ENCODE measurements around the gene EEPD1. TPM values are rescaled to one million over a fixed set of nuclear protein-coding genes. Genes with fewer than 3 reads are reported as not detected.

The EEPD1 gene
- total RNA-seq, 1 experiment from 2014 or later = 5.0 TPM

DNA sequence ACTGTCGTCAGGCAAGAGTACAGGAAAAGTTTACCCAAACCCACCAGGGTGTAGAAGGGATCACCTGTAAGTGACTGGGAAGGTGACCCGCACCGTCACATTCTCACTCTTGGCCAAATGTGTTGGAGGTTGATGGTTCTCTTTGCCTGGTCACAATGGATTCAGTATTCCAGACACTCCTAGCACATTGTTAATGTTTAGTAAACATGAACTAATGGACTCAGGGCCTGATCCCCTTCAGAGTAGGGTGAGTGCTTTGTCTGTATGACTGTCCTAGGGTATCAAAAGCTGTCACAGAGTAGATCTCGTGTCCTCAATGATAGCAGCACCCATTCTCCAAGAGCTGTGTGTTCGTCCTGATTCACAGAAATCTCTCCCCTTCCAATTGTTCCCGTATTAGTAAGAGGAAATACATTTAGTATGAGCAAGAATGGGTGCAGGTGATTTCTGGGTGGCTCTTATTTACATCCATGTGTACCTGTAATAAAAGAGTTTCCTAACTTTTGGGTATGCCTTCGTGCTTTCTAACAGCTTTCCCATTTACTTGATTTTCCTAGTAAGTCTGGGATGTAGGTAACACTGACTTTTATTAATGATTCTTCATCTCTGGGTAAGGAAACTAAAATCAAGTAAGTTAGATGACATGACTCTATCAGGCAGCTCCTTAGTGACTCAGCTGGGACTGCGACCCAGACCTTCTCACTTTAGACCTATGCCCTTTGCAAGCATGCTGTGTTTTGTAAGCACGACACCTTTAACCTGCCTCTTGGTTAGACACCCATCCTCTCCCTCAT is 4.7 kb downstream of the EEPD1 start:
- peaks cover 7 to 14% (median 12%) of the 10 kb centered on the region in 3 experiments; a peak in 4 of 7 replicates for H3K36me3 Mint-ChIP-seq (ENCODE audit: insufficient read depth in 1 of 3, low read depth in 3 of 3)
- Histone ChIP-seq H2BK12ac (ENCODE audit: insufficient read length, low read depth, low read length) (no peak overlapping the region), H3K18ac (ENCODE audit: insufficient read length, low read depth, low read length) (no peak overlapping the region), H3K27ac (ENCODE audit: insufficient read length, low read depth, low read length) (no peak overlapping the region), H3K27me3 (ENCODE audit: insufficient read depth, low read length) (no peaks in the 10 kb centered on the region), H3K79me2 (ENCODE audit: insufficient read depth, low read length) (peaks cover 4% of the 10 kb centered on the region; the same call in 1 of the 2 replicates), H2BK20ac (ENCODE audit: low read depth, low read length, poor library complexity, severe bottlenecking) (no peak overlapping the region), H2AK5ac (ENCODE audit: insufficient read length, low read length) (no peak overlapping the region), H3K9ac (ENCODE audit: extremely low read depth, insufficient read length, low read length) (no peak overlapping the region), H2BK120ac (ENCODE audit: low read depth, low read length, poor library complexity, severe bottlenecking) (no peak overlapping the region), H3T11ph (ENCODE audit: low read length) (no peak overlapping the region), H2BK15ac (ENCODE audit: low read depth, low read length) (no peak overlapping the region), H4K91ac (ENCODE audit: insufficient read length, low read depth, low read length) (no peak overlapping the region), H2BK5ac (ENCODE audit: insufficient read length, low read length) (no peak overlapping the region), H3K23me2 (ENCODE audit: insufficient read length, low read depth, low read length, poor library complexity, severe bottlenecking) (peaks cover 8% of the 10 kb centered on the region), H3K4ac (ENCODE audit: low read depth, low read length) (no peak overlapping the region), H4K20me1 (ENCODE audit: control insufficient read depth, insufficient read depth, insufficient read length) (no peaks in the 10 kb centered on the region), H3K14ac (ENCODE audit: insufficient read depth, low read length) (no peak overlapping the region), H3K4me2 (ENCODE audit: insufficient read depth, insufficient read length, low read length) (no peak overlapping the region), H4K5ac (ENCODE audit: insufficient read length, low read depth, low read length) (no peak overlapping the region), H3K9me3 (ENCODE audit: control insufficient read depth, low read depth, low read length) (no peaks in the 10 kb centered on the region), H3K79me1 (ENCODE audit: insufficient read depth, low read depth, low read length, poor library complexity, severe bottlenecking) (no peaks in the 10 kb centered on the region), H2AFZ (ENCODE audit: low read length) (no peak overlapping the region), H4K8ac (replicated peaks; ENCODE audit: insufficient read length, low read depth, low read length) (no peak overlapping the region), H3K56ac (ENCODE audit: insufficient read length, low read depth, low read length) (no peak overlapping the region), H3K23ac (ENCODE audit: insufficient read length, low read depth, low read length) (no peak overlapping the region), H3K4me1 (ENCODE audit: insufficient read depth, low read length) (0 out of 2 replicates have a peak, but pooled peaks cover 3% of the 10 kb centered on the region)
- no peaks in the 10 kb centered on the region for H3K9me3 Mint-ChIP-seq
- no peak for DNase-seq
- no peak overlapping the region for H3K4me3 Mint-ChIP-seq
- no CpG with 5 or more reads among the region's 9 CpGs for WGBS (ENCODE audit: extremely low coverage, insufficient read length, low lambda C conversion rate)
- H3K27me3 Mint-ChIP-seq (ENCODE audit: low read depth) = peaks cover 21% of the 10 kb centered on the region
- no peak for TF ChIP-seq CTCF (conservative IDR thresholded peaks at IDR 0.05)
- no peak overlapping the region for H3K27ac Mint-ChIP-seq
- peaks cover 37 to 40% of the 10 kb centered on the region in 2 experiments for H3K4me1 Mint-ChIP-seq

Measured in H9 (cell line).